Stimulated activated naive CD8-positive, alpha-beta T cell treated with anti-CD3 and anti-CD28 coated beads, Interleukin-15, Interleukin-2, amounts not matched to agents 100 ng/mL and 50 ng/mL, for 24 hours (primary cell): Measurements from ENCODE around the gene GARIN5B.

Experiments
- H3K27ac Mint-ChIP-seq: one replicate; pipeline ENCODE4 v1.8.0; 2021; ENCODE audit warnings: mild to moderate bottlenecking, mixed read lengths
- H3K27me3 Mint-ChIP-seq: one replicate; pipeline ENCODE4 v1.8.0; 2021; ENCODE audit warnings: mixed read lengths
- H3K36me3 Mint-ChIP-seq: one replicate; pipeline ENCODE4 v1.8.0; 2021; ENCODE audit warnings: low read depth, mixed read lengths
- H3K4me1 Mint-ChIP-seq: one replicate; pipeline ENCODE4 v1.8.0; 2021; ENCODE audit warnings: low read depth, mixed read lengths
- H3K4me3 Mint-ChIP-seq: one replicate; pipeline ENCODE4 v1.8.0; 2021; ENCODE audit warnings: mild to moderate bottlenecking, mixed read lengths
- H3K9me3 Mint-ChIP-seq: one replicate; pipeline ENCODE4 v1.8.0; 2021; ENCODE audit warnings: mixed read lengths

Gene GARIN5B

GRCh38 chr19:55350620-55351315, 12.3 kb downstream of the GARIN5B start:
- no peaks in the 10 kb centered on the region for H3K36me3 Mint-ChIP-seq
- H3K27ac Mint-ChIP-seq: no peak overlapping the region
- H3K4me1 Mint-ChIP-seq: peaks cover 24% of the 10 kb centered on the region
- H3K9me3 Mint-ChIP-seq: no peaks in the 10 kb centered on the region
- H3K4me3 Mint-ChIP-seq: no peak overlapping the region
- H3K27me3 Mint-ChIP-seq: peaks cover 36% of the 10 kb centered on the region

GRCh38 chr19:55348317-55349034, 14.6 kb downstream of the GARIN5B start:
- Mint-ChIP-seq H3K27ac (no peak overlapping the region), H3K27me3 (peaks cover 29% of the 10 kb centered on the region), H3K36me3 (peaks cover 12% of the 10 kb centered on the region), H3K4me1 (peaks cover 16% of the 10 kb centered on the region), H3K9me3 (no peaks in the 10 kb centered on the region), H3K4me3 (no peak overlapping the region)

DNA sequence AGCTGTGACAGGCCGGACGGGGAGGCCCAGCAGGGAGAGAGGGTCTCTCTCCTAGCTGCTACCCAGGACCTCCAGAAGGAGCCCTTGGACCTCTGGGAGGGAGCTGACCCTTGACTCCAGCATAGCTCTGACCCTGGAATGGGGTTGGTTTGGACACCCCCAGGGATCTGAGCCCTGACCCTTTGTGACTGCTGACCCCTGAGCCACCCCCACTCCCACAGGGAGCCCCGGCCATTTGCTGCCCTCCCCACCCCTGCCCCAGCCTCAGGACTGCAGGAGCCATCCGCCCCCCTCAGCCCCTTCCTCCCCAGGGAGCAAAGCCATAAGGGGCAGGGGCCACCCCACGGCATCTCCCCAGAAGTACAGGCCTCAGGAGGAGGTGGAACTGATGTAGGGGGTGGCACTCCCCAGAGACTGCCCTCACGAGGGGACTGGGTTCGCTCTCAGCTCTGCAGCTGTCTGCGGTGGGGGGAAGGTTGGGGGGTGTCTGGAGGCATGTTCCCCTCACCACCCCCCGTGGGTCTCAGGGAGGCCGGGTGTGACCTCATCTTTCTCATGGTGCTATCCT, 15.5 kb downstream of the GARIN5B start:
- H3K9me3 Mint-ChIP-seq: no peaks in the 10 kb centered on the region
- H3K4me1 Mint-ChIP-seq: peaks cover 7% of the 10 kb centered on the region
- no peak overlapping the region for H3K4me3 Mint-ChIP-seq
- H3K36me3 Mint-ChIP-seq: peaks cover 16% of the 10 kb centered on the region
- peaks cover 20% of the 10 kb centered on the region for H3K27me3 Mint-ChIP-seq
- H3K27ac Mint-ChIP-seq: no peak overlapping the region

DNA sequence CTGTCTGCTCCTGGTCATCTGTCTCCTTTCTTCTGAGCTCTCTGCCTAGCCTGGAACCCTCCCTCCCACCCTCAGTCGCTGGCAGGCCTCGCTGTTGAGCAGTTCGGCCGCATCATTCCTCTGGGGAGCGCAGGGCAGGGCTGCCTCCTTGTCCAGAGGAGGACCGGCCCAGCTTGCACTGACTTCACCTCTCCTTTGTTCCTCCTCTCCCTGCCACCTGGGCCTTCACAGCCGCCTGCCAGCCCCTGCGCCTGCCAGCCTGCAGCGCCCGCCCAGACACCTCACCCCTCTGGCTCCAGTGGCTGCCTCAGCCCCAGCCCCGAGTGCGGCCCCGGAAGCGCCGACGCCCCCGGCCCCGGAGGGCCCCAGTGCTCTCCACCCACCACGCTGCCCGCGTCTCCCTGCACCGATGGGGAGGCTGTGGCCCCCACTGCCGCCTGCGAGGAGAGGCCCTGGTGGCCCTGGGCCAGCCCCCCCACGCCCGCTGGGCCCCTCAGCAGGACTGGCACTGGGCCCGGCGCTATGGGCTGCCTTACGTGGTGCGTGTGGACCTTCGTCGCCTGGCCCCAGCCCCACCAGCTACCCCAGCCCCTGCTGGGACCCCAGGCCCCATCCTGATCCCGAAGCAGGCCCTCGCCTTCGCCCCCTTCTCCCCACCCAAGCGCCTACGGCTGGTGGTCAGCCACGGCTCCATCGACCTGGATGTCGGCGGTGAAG, 16.2 kb downstream of the GARIN5B start:
- no peak overlapping the region for H3K4me3 Mint-ChIP-seq
- H3K27me3 Mint-ChIP-seq: peaks cover 15% of the 10 kb centered on the region
- no peak overlapping the region for H3K27ac Mint-ChIP-seq
- peaks cover 16% of the 10 kb centered on the region for H3K36me3 Mint-ChIP-seq
- peaks cover 5% of the 10 kb centered on the region for H3K4me1 Mint-ChIP-seq
- H3K9me3 Mint-ChIP-seq: no peaks in the 10 kb centered on the region

DNA sequence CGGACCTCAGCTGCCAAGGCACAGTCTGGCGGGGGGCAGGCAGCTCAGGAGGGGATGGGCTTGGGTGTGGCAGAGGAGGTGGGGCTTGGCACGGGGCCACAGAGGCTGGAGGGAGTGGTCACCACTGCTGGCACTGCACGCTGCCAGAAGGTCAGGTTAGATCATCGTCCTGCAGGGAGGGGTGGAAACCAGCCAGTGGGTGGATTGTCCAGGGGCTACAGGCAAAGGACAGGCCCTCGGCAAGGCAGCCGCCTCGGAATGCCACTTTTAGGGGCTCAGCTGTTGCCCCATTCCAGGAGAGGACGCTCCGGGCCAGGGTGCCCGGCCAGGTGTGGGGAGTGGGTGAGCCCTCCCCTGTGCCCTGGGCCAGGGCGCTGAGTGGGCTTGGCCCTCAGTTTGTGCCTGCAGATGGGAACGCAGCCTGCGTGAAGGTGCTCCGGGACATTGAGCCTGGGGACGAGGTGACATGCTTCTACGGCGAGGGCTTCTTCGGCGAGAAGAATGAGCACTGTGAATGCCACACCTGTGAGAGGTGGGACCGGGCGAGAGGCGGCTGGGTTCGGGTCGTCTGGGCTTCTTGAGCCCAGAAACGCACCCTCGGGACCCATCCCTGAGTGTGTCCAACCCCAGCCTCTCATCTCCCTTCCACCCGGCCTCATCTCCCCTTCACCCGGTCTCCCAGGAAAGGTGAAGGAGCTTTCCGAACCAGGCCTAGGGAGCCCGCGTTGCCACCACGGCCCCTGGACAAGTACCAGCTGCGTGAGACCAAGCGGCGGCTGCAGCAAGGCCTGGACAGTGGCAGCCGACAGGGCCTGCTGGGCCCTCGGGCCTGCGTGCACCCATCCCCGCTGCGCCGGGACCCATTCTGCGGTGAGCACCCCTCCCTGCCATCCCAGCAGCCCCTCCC, 17.0 kb downstream of the GARIN5B start:
- peaks cover 7% of the 10 kb centered on the region for H3K27me3 Mint-ChIP-seq
- no peak overlapping the region for H3K4me3 Mint-ChIP-seq
- no peak overlapping the region for H3K27ac Mint-ChIP-seq
- H3K36me3 Mint-ChIP-seq: peaks cover 16% of the 10 kb centered on the region
- H3K9me3 Mint-ChIP-seq: no peaks in the 10 kb centered on the region
- H3K4me1 Mint-ChIP-seq: peaks cover 6% of the 10 kb centered on the region

- H3K36me3 Mint-ChIP-seq: peaks cover 16% of the 10 kb centered on the region
- no peaks in the 10 kb centered on the region for H3K9me3 Mint-ChIP-seq
- H3K4me1 Mint-ChIP-seq: peaks cover 11% of the 10 kb centered on the region
- no peaks in the 10 kb centered on the region for H3K27me3 Mint-ChIP-seq
- no peak overlapping the region for H3K27ac Mint-ChIP-seq
- H3K4me3 Mint-ChIP-seq: no peak overlapping the region
These were observed 17.8 kb downstream of the GARIN5B start for GRCh38 chr19:55345101-55345817.

DNA sequence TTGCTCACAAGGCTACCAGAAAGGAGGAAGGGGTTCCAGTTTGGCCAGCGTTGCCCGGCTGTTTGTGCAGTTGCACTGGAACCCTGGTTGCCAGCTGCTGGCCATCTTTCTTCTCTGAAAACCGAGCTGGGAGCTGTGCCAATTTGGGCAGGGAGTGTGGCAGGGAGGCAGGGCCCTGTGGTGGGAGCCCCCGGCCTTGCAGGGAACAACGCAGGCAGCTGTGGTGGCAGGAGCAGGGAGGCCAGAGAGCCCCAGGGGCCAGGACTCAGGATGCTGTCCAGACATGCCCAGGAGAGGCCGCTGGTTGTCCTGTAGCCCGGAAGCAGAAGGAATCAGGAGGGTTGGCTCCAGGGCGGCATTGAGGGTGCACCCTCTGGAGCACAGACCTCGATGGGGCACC, 18.6 kb downstream of the GARIN5B start:
- Mint-ChIP-seq H3K9me3 (no peaks in the 10 kb centered on the region), H3K27ac (no peak overlapping the region), H3K36me3 (peaks cover 16% of the 10 kb centered on the region), H3K27me3 (no peaks in the 10 kb centered on the region), H3K4me3 (no peak overlapping the region), H3K4me1 (peaks cover 11% of the 10 kb centered on the region)

DNA sequence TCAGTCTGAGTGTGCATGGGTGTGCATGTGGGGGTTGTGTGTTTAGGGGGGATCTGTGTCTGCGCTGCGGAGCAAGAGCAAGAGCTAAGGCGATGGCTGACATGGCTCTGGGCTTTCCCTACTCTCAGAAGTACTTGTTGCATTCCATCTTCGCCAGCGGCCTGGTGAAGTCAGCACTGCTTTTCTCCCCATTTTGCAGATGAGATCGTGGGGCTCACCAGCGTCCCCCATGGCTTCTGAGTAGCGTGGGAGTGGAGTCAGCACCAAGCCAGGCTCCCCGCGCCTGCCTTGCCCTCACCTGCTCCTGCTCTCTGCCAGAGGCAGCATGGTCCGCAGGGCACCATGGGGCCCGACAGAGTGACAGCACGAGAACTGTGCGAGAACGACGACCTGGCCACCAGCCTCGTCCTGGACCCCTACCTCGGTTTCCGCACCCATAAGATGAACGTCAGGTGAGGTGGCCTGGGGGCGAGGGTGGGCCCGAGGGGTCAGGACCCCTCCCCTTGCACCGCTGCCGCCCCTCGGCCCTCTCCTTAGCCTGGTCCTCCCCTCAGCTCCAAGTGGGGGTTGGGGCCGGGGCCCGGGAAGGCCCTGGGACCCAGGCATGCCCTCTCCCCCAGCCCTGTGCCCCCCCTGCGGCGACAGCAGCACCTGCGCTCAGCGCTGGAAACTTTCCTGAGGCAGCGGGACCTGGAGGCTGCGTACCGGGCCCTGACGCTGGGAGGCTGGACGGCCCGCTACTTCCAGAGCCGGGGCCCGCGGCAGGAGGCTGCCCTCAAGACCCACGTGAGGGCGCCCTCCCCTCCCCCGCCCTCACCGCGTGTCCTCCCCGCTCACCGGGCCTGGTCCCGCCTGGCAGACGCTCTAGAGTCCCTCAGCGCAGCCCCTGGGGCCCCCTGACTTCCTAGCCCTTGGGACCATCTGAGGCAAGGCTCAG, 21.2 kb downstream of the GARIN5B start:
- H3K27ac Mint-ChIP-seq: no peak overlapping the region
- H3K4me3 Mint-ChIP-seq: peak overlapping the region; percentile 74
- H3K9me3 Mint-ChIP-seq: no peaks in the 10 kb centered on the region
- peaks cover 21% of the 10 kb centered on the region for H3K4me1 Mint-ChIP-seq
- peaks cover 16% of the 10 kb centered on the region for H3K36me3 Mint-ChIP-seq
- no peaks in the 10 kb centered on the region for H3K27me3 Mint-ChIP-seq

- Mint-ChIP-seq H3K9me3 (no peaks in the 10 kb centered on the region), H3K27me3 (no peaks in the 10 kb centered on the region)
These were observed 21.9 kb downstream of the GARIN5B start for GRCh38 chr19:55341171-55341588.

DNA sequence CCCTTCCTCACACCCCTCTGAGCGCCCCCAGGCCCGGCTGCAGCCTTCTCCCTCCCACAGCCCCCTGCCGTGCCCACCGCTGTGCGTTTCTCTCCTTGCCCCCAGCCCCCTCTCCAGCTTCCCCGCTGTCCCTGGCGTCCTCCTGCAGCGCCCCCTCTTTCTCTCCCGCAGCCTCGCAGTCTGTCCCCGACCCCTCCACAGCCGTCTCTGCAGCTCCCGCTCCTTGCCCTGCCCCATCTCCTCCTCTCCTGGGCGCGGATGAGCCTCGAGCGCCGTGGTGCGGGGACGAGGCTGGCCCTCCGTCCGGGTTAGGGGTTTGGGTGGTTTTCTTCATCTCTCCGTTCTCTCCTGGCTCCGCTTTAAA, 22.3 kb downstream of the GARIN5B start:
- Mint-ChIP-seq H3K36me3 (peaks cover 16% of the 10 kb centered on the region), H3K27me3 (no peaks in the 10 kb centered on the region), H3K27ac (peak overlapping the region; percentile 86), H3K9me3 (no peaks in the 10 kb centered on the region), H3K4me1 (peaks cover 21% of the 10 kb centered on the region), H3K4me3 (peak overlapping the region; percentile 87)

More at GRCh38 chr19:55341171-55341588, 21.9 kb downstream of the GARIN5B start:
- Mint-ChIP-seq H3K36me3 (peaks cover 16% of the 10 kb centered on the region), H3K27ac (peak overlapping the region; percentile 26), H3K4me1 (peaks cover 21% of the 10 kb centered on the region), H3K4me3 (peak overlapping the region; percentile 87)

DNA sequence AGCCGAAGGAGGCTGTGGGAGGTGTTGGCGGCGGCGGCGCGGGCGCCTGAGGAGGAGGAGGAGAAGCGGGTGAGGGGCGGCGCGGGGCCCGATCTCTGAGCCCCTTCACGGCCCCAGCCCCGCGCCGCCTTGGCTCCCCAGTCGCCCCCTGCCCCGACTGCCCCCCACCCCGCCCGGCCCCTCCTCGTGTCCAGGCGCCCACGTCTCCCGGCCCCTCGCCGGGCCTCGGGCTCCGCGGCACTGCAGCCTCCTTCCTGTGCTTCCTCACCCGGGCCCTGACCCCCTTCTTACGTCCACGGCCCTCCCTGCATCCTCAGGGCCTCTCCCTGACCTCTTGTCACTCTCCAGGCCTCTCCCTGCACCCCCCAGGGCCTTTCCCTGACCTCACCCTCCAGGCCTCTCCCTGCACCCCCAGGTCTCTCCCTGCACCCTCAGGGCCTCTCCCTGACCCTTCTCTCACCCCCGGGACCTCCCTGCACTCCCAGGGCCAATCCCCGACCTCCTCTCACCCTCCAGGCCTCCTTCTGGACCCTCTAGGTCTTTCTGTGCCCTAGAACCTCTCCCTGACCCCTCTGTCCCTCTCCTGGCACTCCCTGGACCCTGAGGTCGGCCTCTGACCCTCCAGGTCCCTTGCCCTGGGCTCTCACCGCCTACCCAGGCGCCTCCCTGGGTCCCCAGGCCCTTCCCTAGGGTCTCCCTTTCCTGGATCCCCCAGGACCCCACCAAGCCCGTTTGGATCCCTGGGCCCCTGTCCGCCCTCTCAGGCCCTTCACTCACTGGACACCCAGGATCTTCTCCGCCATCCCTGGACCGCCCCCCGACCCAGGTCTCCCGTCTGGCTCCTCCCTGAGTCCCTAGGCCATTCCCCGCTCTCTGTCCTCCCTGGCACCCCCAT, 22.9 kb downstream of the GARIN5B start:
- Mint-ChIP-seq H3K27ac (peak overlapping the region; percentile 94), H3K36me3 (peaks cover 11% of the 10 kb centered on the region), H3K27me3 (no peaks in the 10 kb centered on the region), H3K4me3 (peak overlapping the region; percentile 87), H3K9me3 (no peaks in the 10 kb centered on the region), H3K4me1 (peaks cover 21% of the 10 kb centered on the region)
